Fibroblast of the aortic adventitia (primary cell): Measurements from ENCODE around the gene HMCN1. TPM values are rescaled to one million over a fixed set of nuclear protein-coding genes. Genes with fewer than 3 reads are reported as not detected.
"Not testable (repeated sequence)": the region's sequence is repeated elsewhere in the genome, so short reads cannot be mapped to it uniquely, and the experiment has no call there.

Experiments
- DNase-seq: peaks from one replicate; pipeline ENCODE4 v3.0.0-alpha.2; 2010; ENCODE audit warnings: low read depth
- H3K4me3 ChIP-seq: 2 replicates; pipeline ENCODE4 v1.5.1; 2011; ENCODE audit warnings: low read depth, mild to moderate bottlenecking, control low read depth, low read length, moderate library complexity
- total RNA-seq: library from RNA; depleted of rRNA; stranded (reverse); fragments of >200 nt; gene quantifications from 2 replicates; pipeline ENCODE4 v1.2.3, GENCODE V29; 2012; ENCODE audit warnings: low replicate concordance
- TF ChIP-seq, protein P1 (sequence below): IDR thresholded peaks from 2 replicates; pipeline ENCODE4 v1.5.1; 2011; ENCODE audit warnings: mild to moderate bottlenecking, low read length, control low read depth, inconsistent platforms; ENCODE audit not compliant: insufficient read depth

Gene HMCN1
- total RNA-seq, 1 donor = 106 TPM

GRCh38 chr1:186183970-186184628 is 449.9 kb downstream of the HMCN1 start:
- H3K4me3 ChIP-seq = no peak overlapping the region
- peak; percentile 58 for DNase-seq
- TF ChIP-seq, protein P1, sequence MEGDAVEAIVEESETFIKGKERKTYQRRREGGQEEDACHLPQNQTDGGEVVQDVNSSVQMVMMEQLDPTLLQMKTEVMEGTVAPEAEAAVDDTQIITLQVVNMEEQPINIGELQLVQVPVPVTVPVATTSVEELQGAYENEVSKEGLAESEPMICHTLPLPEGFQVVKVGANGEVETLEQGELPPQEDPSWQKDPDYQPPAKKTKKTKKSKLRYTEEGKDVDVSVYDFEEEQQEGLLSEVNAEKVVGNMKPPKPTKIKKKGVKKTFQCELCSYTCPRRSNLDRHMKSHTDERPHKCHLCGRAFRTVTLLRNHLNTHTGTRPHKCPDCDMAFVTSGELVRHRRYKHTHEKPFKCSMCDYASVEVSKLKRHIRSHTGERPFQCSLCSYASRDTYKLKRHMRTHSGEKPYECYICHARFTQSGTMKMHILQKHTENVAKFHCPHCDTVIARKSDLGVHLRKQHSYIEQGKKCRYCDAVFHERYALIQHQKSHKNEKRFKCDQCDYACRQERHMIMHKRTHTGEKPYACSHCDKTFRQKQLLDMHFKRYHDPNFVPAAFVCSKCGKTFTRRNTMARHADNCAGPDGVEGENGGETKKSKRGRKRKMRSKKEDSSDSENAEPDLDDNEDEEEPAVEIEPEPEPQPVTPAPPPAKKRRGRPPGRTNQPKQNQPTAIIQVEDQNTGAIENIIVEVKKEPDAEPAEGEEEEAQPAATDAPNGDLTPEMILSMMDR = no peak

DNA sequence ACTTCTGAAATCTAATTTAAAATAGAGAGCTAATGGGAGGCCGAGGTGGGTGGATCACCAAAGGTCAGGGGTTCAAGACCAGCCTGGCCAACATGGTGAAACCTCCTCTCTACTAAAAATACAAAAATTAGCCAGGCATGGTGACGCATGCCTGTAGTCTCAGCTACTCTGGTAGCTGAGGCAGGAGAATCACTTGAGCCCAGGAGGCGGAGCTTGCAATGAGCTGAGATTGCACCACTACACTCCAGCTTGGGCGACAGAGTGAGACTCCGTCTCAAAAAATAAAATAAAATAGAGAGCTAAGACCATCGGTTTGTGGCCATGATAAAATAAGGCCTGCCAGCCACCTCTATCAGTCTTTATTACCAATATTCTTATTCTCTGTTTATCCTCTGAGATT is 452.1 kb downstream of the HMCN1 start:
- not testable (repeated sequence) for DNase-seq, H3K4me3 ChIP-seq

DNA sequence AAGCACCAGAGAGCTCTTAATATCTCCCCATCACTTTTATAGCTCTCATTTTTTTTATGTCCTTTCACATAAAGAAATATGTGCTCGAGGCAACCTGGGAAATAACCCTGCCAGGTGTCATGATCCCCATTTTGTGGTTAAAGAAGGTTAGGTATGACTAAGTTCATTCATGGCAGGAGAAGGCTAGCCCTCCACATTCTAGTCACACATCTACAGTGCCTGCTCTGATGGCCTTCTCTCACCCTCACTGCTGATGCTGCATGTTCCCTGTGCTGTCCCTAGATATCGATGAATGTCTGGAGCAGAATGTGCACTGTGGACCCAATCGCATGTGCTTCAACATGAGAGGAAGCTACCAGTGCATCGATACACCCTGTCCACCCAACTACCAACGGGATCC is 453.4 kb downstream of the HMCN1 start:
- TF ChIP-seq, protein P1 = no peak
- no peak overlapping the region for H3K4me3 ChIP-seq
- no peak for DNase-seq

DNA sequence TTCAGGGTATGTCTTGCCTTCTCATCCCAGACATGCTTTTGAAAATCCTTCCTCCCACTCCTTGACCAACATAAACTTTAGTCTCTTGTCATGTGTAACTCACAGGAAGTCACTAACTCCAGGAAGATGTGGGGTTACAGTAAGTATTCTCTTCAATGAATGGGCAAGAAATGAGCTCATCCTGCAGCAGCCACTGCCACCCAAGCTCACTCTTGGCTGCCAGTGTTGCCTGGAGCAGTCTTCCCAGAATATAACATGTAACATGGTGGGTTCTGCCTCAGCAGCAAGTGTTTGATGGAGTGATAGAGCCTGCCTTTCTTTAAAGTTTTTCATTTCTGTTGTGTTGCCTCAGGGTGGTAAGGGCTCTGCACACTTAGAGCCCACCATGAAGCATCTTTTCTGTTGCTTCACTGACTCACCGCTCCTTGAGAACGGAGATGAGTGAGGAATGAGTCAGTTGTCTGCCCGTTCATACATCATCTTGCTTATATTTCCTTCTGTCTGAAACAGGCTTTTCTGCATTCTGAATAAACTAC is 453.9 kb downstream of the HMCN1 start:
- no peak overlapping the region for H3K4me3 ChIP-seq
- peak; percentile 72 for DNase-seq
- TF ChIP-seq, protein P1 = no peak

DNA sequence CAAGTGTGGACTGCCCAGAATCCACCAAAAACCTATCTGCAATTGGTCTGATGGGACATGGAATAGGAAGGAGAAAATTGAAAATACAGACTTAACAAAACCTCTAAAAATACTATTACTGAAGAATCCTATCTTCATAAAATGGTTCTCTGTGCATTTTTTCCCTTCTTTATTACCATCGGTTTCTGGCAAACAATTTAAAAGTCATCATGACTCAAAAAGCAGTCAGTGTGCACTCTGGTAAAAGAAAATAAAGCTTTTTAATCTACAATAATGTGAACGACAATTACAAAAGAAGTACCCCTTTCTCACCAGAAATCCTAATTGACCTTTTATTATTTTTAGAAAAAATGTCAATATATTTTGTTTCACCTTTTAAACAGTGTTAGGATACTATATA is 454.5 kb downstream of the HMCN1 start:
- TF ChIP-seq, protein P1 = no peak
- DNase-seq = peak; percentile 34
- H3K4me3 ChIP-seq = no peak overlapping the region

DNA sequence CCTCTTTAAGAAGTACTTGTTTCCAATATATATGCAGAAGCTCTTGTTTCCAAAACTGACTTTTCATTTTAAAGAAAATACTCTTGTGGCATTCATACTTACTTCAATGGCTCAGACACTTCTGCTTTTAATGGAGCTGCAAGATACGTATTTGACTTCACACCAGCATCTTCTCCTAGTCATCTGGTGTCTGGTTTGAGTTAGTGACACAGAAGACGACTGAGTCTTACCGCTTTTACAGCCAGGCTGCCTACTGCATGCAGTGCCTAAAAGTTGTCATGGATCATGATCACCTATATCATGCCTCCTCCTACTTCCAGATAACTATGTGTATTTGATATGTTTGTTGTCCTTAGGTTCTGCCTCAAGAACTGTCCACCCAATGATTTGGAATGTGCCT is 455.0 kb downstream of the HMCN1 start:
- TF ChIP-seq, protein P1 = no peak
- no peak for DNase-seq
- H3K4me3 ChIP-seq = no peak overlapping the region

GRCh38 chr1:186191511-186191910 is 457.3 kb downstream of the HMCN1 start:
- TF ChIP-seq, protein P1 = no peak
- no peak overlapping the region for H3K4me3 ChIP-seq
- no peak for DNase-seq
